Measurements from ENCODE around the gene ARHGAP44. TPM values are rescaled to one million over a fixed set of nuclear protein-coding genes. Genes with fewer than 3 reads are reported as not detected.

Gene ARHGAP44
- polyA plus RNA-seq, 1 donor (not counting 4 experiments of a cell fraction or from before 2014, with no cell fraction given): 2.2 TPM

DNA sequence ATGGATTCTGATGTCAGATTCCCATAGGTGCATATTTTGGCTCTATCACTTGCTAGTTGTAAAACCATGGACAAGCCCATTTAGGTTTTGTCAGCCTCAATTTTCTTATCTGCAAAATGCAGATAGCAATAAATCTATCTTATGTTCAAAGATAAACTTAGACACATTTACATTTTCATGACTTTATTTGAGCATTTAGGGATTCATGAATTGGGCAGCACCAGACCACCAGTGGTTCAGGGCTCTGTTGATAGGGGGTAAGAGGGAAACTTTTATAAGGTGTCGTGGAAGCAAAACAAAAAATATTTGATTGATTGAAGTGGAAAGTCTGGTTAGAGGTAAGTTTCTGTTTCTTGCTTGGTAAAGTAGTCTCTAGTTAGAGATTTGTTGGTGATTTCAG lies 17.3 kb downstream of the ARHGAP44 start:
- no peak overlapping the region for H2AFZ ChIP-seq (ENCODE audit: control insufficient read depth, low read length)
- dilution Hi-C loops (cut with MboI; ENCODE audit: extremely low pct_ligation_motif_present, low sequenced_read_pairs): no loop called here
- no peak overlapping the region for H3K4me2 ChIP-seq (ENCODE audit: control insufficient read depth, extremely low read depth, insufficient read depth, low read depth, low read length)
- FAIRE-seq (no peak), DNase-seq (ENCODE audit: low read depth, low spot score) (no peak)
- H3K9me3 ChIP-seq (ENCODE audit: control insufficient read depth, low read depth, low read length): peaks cover 4% of the 10 kb centered on the region
- H4K20me1 ChIP-seq (ENCODE audit: control insufficient read depth, extremely low read depth, insufficient read depth, low read length): no peaks in the 10 kb centered on the region
- no peaks in the 10 kb centered on the region for H3K4me1 ChIP-seq (ENCODE audit: control insufficient read depth, extremely low read depth, insufficient read depth, low read length)
- no peaks in the 10 kb centered on the region for H3K27me3 ChIP-seq (ENCODE audit: control insufficient read depth, extremely low read depth, insufficient read depth, low read length)
- H3K4me3 ChIP-seq (ENCODE audit: control insufficient read depth in 2 of 3, extremely low read depth in 1 of 3, insufficient read depth in 2 of 3, low read depth in 1 of 3, low read length in 3 of 3): no peak overlapping the region
- no peaks in the 10 kb centered on the region for H3K9me1 ChIP-seq (ENCODE audit: control insufficient read depth, extremely low read depth, insufficient read depth, low read length)
- no peak overlapping the region for H3K9ac ChIP-seq (ENCODE audit: control insufficient read depth, extremely low read depth, insufficient read depth, low read length)
- no peak for TF ChIP-seq EZH2 (IDR thresholded peaks at IDR 0.05; ENCODE audit: low read length)
- TF ChIP-seq, protein P1, sequence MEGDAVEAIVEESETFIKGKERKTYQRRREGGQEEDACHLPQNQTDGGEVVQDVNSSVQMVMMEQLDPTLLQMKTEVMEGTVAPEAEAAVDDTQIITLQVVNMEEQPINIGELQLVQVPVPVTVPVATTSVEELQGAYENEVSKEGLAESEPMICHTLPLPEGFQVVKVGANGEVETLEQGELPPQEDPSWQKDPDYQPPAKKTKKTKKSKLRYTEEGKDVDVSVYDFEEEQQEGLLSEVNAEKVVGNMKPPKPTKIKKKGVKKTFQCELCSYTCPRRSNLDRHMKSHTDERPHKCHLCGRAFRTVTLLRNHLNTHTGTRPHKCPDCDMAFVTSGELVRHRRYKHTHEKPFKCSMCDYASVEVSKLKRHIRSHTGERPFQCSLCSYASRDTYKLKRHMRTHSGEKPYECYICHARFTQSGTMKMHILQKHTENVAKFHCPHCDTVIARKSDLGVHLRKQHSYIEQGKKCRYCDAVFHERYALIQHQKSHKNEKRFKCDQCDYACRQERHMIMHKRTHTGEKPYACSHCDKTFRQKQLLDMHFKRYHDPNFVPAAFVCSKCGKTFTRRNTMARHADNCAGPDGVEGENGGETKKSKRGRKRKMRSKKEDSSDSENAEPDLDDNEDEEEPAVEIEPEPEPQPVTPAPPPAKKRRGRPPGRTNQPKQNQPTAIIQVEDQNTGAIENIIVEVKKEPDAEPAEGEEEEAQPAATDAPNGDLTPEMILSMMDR (optimal IDR thresholded peaks at IDR 0.05 in 1 of 3, IDR thresholded peaks at IDR 0.05 in 1 of 3, conservative IDR thresholded peaks at IDR 0.05 in 1 of 3; ENCODE audit: extremely low read depth in 1 of 3, insufficient read depth in 2 of 3, low read length in 3 of 3): no peak
- no peaks in the 10 kb centered on the region for H3K79me2 ChIP-seq (ENCODE audit: control insufficient read depth, insufficient read depth, low read length)
- no peak overlapping the region for H3K27ac ChIP-seq (ENCODE audit: control insufficient read depth, insufficient read depth, low read length)
- H3K36me3 ChIP-seq (ENCODE audit: control insufficient read depth in 2 of 2, extremely low read depth in 1 of 2, insufficient read depth in 2 of 2, low read length in 2 of 2): no peaks in the 10 kb centered on the region

DNA sequence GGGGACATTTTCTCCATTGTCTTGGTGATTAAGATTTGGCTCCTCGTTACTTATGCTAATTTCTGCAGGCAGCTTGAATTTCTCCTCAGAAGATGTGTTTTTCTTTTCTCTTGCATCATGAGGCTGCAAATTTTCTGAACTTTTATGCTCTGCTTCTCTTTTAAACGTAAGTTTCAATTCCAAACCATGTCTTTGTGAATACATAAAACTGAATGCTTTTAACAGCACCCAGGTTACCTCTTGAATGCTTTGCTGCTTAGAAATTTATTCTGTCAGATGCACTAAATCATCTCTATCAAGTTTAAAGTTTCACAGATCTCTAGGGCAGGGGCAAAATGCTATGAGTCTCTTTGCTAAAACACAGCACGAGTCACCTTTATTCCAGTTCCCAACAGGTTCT lies 19.4 kb downstream of the ARHGAP44 start:
- H3K36me3 ChIP-seq (ENCODE audit: control insufficient read depth in 2 of 2, extremely low read depth in 1 of 2, insufficient read depth in 2 of 2, low read length in 2 of 2): no peaks in the 10 kb centered on the region
- FAIRE-seq: no peak
- H3K79me2 ChIP-seq (ENCODE audit: control insufficient read depth, insufficient read depth, low read length): no peaks in the 10 kb centered on the region
- H3K4me1 ChIP-seq (ENCODE audit: control insufficient read depth, extremely low read depth, insufficient read depth, low read length): no peaks in the 10 kb centered on the region
- no peak overlapping the region for H3K27ac ChIP-seq (ENCODE audit: control insufficient read depth, insufficient read depth, low read length)
- no peaks in the 10 kb centered on the region for H3K27me3 ChIP-seq (ENCODE audit: control insufficient read depth, extremely low read depth, insufficient read depth, low read length)
- H4K20me1 ChIP-seq (ENCODE audit: control insufficient read depth, extremely low read depth, insufficient read depth, low read length): no peaks in the 10 kb centered on the region
- dilution Hi-C loops (cut with MboI; ENCODE audit: extremely low pct_ligation_motif_present, low sequenced_read_pairs): no loop called here
- no peak overlapping the region for H2AFZ ChIP-seq (ENCODE audit: control insufficient read depth, low read length)
- TF ChIP-seq, protein P1 (optimal IDR thresholded peaks at IDR 0.05 in 1 of 3, IDR thresholded peaks at IDR 0.05 in 1 of 3, conservative IDR thresholded peaks at IDR 0.05 in 1 of 3; ENCODE audit: extremely low read depth in 1 of 3, insufficient read depth in 2 of 3, low read length in 3 of 3): no peak
- TF ChIP-seq EZH2 (IDR thresholded peaks at IDR 0.05; ENCODE audit: low read length): no peak
- no peak overlapping the region for H3K4me2 ChIP-seq (ENCODE audit: control insufficient read depth, extremely low read depth, insufficient read depth, low read depth, low read length)
- H3K9me3 ChIP-seq (ENCODE audit: control insufficient read depth, low read depth, low read length): peaks cover 4% of the 10 kb centered on the region
- no peak overlapping the region for H3K9ac ChIP-seq (ENCODE audit: control insufficient read depth, extremely low read depth, insufficient read depth, low read length)
- DNase-seq (ENCODE audit: low read depth, low spot score): no peak
- no peak overlapping the region for H3K4me3 ChIP-seq (ENCODE audit: control insufficient read depth in 2 of 3, extremely low read depth in 1 of 3, insufficient read depth in 2 of 3, low read depth in 1 of 3, low read length in 3 of 3)
- H3K9me1 ChIP-seq (ENCODE audit: control insufficient read depth, extremely low read depth, insufficient read depth, low read length): no peaks in the 10 kb centered on the region
